Transverse colon (tissue), 3 donors: Measurements from ENCODE around the gene HES3.

ENCODE experiments used
- EP300 ChIP-seq: sonication (generic); formaldehyde crosslinking; IDR thresholded peaks from one replicate; pipeline ENCODE4 v1.6.1; 2017; ENCODE audit warnings: antibody characterized with exemption, low read depth
- POLR2A ChIP-seq: fragments of 450-650 bp; IDR thresholded peaks from one replicate; pipeline ENCODE4 v1.6.1; 2016; ENCODE audit warnings: antibody characterized with exemption, mild to moderate bottlenecking, moderate library complexity
- TF ChIP-seq, protein P1 (sequence below), 5 experiments: fragments of 200-600 bp in 3 of 5; fragments of 450-650 bp in 2 of 5; sonication (generic) in 3 of 5; IDR thresholded peaks; 1 replicate in 2 of 5; 2 replicates in 3 of 5; pipeline ENCODE4 v1.5.1; 2016 to 2017; ENCODE audit warnings: antibody characterized with exemption in 5 of 5, inconsistent platforms in 3 of 5, mild to moderate bottlenecking in 2 of 5, moderate library complexity in 1 of 5

GRCh38 chr1:6235296-6235677 lies 8.7 kb upstream of the HES3 start:
- TF ChIP-seq, protein P1, sequence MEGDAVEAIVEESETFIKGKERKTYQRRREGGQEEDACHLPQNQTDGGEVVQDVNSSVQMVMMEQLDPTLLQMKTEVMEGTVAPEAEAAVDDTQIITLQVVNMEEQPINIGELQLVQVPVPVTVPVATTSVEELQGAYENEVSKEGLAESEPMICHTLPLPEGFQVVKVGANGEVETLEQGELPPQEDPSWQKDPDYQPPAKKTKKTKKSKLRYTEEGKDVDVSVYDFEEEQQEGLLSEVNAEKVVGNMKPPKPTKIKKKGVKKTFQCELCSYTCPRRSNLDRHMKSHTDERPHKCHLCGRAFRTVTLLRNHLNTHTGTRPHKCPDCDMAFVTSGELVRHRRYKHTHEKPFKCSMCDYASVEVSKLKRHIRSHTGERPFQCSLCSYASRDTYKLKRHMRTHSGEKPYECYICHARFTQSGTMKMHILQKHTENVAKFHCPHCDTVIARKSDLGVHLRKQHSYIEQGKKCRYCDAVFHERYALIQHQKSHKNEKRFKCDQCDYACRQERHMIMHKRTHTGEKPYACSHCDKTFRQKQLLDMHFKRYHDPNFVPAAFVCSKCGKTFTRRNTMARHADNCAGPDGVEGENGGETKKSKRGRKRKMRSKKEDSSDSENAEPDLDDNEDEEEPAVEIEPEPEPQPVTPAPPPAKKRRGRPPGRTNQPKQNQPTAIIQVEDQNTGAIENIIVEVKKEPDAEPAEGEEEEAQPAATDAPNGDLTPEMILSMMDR (IDR thresholded peaks at IDR 0.05): no peak
- TF ChIP-seq EP300 (no peak), POLR2A (no peak)
